RWPE1 (cell line): Measurements from ENCODE around the gene MTFR1L.
A peak's percentile ranks its signal among the peaks of the same experiment; 100 is the strongest.

Experiments used
- CTCF ChIA-PET: fragments of 350-600 bp; sonication (Branson Sonifier 250); formaldehyde crosslinking; extraction: SDS; loops from one replicate; lab custom pipeline; 2021; lab: Yijun Ruan, JAX
- POLR2A ChIA-PET: fragments of 400-600 bp; formaldehyde crosslinking; extraction: SDS; loops from one replicate; lab custom pipeline; 2020; ENCODE audit warnings: antibody characterized with exemption; ENCODE audit not compliant: low non-redundant PET; lab: Yijun Ruan, JAX
- DNase-seq: peaks from one replicate; pipeline ENCODE4 v3.0.0; 2012; ENCODE audit warnings: low spot score
- H3K27ac ChIP-seq: fragments of 450-650 bp; 2 replicates; pipeline ENCODE4 v1.5.1; 2017
- CTCF ChIP-seq: fragments of 450-650 bp; conservative IDR thresholded peaks from 2 replicates; pipeline ENCODE4 v1.5.1; 2017; ENCODE audit warnings: low read depth, mild to moderate bottlenecking

MTFR1L gene

GRCh38 chr1:25808481-25809244 is 11.1 kb upstream of the MTFR1L start:
- no peak for DNase-seq
- H3K27ac ChIP-seq = no peak overlapping the region
- ChIA-PET CTCF (interaction anchor here (0.6 to 3.0 kb wide), 5 partner anchors 9 to 355 kb away, joined by 4 to 9 read pairs (median 4); partner anchors contain the start of gene SELENON), POLR2A (no interaction called here)
- TF ChIP-seq CTCF = no peak

GRCh38 chr1:25809283-25809926 is 10.3 kb upstream of the MTFR1L start:
- no peak overlapping the region for H3K27ac ChIP-seq
- DNase-seq = no peak
- TF ChIP-seq CTCF = no peak
- CTCF ChIA-PET = interaction anchor here (0.6 to 3.0 kb wide), 6 partner anchors 9 to 1947 kb away, joined by 3 to 9 read pairs (median 4); no protein-coding TSS in a partner anchor
- POLR2A ChIA-PET = interaction anchor here (0.6 kb wide), 1 partner anchor 10 kb away, joined by 3 read pairs; the partner anchor contains the start of gene MTFR1L

GRCh38 chr1:25809929-25810328 is 9.8 kb upstream of the MTFR1L start:
- POLR2A ChIA-PET = interaction anchor here (0.6 kb wide), 1 partner anchor 10 kb away, joined by 3 read pairs; the partner anchor contains the start of gene MTFR1L
- CTCF ChIA-PET = interaction anchor here (0.6 to 3.0 kb wide), 7 partner anchors 8 to 1946 kb away, joined by 3 to 9 read pairs (median 4); no protein-coding TSS in a partner anchor
- no peak for DNase-seq
- no peak overlapping the region; the same call in 1 of the 2 replicates for H3K27ac ChIP-seq
- no peak for TF ChIP-seq CTCF

GRCh38 chr1:25810341-25811299 is 9.1 kb upstream of the MTFR1L start:
- peak; percentile 94 for TF ChIP-seq CTCF
- ChIA-PET POLR2A (no interaction called here), CTCF (interaction anchor here (0.6 to 3.0 kb wide), 7 partner anchors 11 to 1873 kb away, joined by 3 to 9 read pairs (median 3); partner anchors contain the start of genes SELENON and SYF2)
- H3K27ac ChIP-seq = peak overlapping the region; percentile 25; the same call in 1 of the 2 replicates
- DNase-seq = peak; percentile 60

GRCh38 chr1:25811384-25812082 is 8.2 kb upstream of the MTFR1L start:
- POLR2A ChIA-PET = no interaction called here
- CTCF ChIA-PET = interaction anchor here (0.5 to 1.0 kb wide), 4 partner anchors 12 to 81 kb away, joined by 3 read pairs; partner anchors contain the start of gene SELENON
- TF ChIP-seq CTCF = no peak
- no peak for DNase-seq
- H3K27ac ChIP-seq = peak overlapping the region; percentile 25; the same call in 1 of the 2 replicates
